NCI-H510A treated with DMSO at 0.1 percent for 48 hours (cell line): ENCODE measurements around the gene MAT2B.

ENCODE experiments used
- DNase-seq: peaks from one replicate; lab custom pipeline; 2025; lab: John Stamatoyannopoulos, UW

Gene MAT2B

DNA sequence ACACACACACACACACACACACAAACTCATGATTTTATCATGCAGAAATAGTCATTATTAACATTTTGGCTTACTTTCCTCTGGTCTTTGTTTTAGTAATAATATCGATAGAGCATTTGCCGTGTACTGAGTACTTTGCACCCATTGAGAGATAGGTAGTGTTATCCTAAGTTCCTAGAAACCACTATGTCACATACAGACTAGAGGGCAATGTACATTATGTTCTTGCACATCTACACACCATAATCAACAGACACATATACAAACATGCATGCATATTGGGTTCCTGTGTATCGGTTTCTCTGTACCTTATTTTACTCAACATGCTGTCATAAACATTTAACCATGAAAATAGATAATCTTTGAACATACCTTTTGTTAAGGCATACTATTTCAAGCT is 45.7 kb downstream of the MAT2B start:
- DNase-seq, result no peak

DNA sequence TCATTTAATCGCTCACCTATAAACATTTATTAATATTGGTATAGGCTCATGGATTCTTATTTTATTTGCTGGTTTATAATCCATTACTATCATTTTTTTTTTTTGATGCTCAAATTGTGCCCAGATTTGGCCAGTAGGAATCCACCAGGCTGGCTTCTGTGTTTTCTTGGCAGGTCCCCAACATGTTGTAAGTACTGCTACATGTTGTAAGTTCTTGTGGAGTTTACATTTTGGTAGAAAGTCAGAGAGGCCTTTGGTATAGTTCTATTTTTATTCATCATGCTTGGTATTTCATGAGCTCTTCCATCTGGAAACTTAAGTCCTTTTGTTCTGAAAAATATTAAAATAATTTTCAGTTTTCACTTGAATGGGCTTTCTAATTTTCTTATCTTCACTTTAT is 47.1 kb downstream of the MAT2B start:
- no peak for DNase-seq

DNA sequence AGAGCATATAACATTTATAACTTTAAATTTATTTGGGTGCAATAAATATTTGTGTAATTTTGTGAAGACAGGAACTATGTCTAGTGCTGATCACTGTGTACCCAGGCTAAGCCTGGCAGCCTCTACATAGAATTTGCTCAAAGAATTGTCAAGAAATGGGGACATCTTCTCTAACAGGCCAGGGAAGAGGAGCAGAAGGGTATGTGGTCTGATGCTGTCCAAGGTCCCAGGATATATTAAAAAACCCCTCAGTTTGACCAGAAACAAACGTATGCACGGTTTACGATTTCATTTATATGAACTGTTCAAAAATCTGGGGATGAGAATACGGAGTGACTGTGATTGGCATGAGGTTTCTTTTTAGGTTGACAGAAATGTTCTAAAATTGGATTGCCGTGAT is 55.9 kb downstream of the MAT2B start:
- no peak for DNase-seq

DNA sequence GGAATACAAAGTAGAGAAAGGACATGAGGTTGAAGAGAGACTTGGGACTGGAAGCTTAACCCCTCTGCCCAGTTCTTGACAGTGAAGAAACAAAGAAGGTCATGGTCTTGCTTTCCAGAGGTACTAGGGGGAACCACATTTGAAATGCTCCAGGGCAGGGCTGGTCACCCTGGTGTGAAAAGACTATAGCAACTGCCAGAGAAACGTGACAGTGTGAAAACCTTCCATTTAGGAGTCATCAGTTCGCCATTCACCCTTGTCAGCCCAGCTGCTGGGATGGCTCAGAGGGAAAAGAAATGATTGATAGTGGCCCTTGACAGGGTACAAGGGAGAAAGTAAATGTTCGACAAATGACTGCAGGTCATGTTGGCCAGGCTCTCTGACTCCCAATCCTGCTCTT is 56.7 kb downstream of the MAT2B start:
- no peak for DNase-seq

DNA sequence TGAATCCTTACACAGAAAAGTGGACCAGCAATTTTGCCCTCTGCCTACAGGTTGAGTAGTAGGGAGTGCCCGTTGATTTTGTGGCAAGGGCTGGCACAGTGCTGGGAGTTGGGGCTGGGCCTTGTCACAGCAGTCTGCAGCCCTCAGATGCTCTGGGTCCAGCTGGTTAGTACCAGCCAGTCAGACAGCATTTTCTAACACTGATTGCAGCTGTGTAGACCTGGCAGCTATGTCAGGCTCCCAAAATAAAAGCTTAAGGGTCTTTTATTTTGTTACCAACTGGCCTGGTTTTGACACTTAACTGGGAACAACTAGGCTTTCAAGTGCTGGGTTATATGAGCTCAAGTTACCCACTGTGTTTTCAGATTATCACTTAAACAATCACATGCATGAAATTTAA is 57.7 kb downstream of the MAT2B start:
- DNase-seq, result no peak

DNA sequence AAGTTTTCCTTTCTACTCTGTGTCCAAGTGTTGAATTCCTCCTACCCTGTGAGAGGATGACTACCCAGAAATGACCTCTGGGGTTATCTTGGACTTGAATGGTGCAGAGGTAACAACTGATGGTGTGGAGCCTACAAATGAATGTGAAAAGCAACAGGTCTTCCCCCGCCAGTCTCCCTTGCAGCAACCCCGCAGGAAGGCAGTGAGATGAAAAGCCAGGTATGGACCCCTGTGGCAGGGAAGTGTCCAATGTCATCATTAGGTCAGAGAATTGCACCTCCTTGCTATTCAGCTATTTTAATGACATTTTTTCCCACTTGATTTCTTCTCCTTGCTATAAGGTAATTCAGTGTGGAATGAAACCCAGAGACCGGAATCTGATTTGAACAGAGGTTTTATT is 58.5 kb downstream of the MAT2B start:
- no peak for DNase-seq

DNA sequence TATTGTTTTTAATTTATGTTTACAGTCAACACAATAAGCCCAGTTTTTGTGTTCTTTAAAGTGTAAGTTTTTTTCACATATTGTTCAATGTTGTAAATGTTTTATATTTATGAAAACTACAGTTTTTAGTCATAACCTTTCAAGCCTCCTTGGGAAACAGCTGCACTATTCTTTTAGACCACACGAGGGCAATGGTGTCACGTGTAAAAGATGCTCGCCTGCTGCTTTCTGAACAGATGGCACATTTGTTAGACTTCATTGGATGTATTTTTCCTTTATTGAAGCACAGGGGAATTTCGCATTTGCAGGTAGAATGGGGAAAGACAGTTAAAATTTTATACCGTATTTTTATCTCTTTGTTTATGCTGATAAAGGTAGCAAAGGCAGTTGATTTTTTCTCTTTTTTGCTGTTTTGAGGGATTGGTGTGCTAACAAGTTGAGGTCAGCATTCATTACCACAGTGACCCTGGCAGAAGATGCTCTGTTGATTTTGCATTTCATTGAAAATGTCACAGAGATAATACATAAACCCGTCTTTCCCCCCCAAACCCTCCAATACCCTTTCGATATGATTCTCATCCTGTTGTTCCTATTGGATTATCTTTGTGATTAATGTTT is 59.0 kb downstream of the MAT2B start:
- DNase-seq, result peak; percentile 13

DNA sequence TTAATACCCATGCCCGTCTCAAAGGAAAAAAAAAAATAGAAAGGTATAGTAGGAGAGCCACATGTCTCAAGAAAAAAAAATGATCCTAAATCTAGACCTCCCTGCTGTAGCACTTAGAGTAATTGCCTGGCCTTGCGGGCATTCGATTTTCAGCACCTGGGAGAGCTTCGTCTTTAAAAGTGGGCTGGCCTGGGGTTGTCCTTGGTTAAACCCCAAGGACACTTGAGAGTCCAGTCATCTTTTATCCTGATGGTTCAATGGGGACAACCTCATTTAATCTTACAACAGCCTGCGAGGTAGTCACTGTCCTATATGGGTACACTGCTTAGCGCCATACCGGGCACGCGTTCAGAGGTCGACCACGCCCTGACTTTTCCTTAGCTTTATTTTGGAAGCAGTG is 60.1 kb downstream of the MAT2B start:
- no peak for DNase-seq

DNA sequence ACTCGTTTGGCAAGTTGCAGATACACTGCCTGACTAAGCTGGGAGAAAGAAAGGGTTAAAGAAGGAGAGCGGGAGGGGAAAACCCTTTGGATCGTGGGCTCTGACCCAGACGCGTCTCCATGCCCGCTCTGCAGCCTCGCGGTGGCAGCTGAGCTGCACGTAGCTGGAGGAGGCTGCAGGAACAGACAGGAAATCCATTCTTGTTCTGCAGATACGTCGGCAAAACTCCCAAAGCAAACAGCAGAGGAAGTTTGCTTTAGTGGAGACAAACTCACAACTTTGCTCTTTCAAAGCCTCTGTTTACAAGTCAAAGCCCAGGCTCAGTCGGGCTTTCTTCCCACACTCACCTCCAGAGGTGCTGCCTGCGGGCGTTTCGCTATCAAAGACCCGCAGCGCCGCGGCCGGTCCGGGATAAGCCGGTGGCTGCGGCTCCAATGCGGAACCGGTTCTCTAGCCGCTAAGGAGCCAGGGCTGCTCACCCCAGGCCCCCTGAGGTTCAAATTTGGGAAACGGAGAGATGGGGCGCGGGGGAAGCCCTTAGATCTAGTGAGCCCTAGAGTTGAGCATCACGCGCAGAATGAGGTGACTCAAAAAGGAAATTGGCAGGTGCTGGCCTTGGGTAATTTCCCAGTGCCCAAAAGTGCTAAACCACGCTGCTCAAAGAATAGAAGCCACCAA is 60.7 kb downstream of the MAT2B start:
- peak; percentile 3 for DNase-seq

DNA sequence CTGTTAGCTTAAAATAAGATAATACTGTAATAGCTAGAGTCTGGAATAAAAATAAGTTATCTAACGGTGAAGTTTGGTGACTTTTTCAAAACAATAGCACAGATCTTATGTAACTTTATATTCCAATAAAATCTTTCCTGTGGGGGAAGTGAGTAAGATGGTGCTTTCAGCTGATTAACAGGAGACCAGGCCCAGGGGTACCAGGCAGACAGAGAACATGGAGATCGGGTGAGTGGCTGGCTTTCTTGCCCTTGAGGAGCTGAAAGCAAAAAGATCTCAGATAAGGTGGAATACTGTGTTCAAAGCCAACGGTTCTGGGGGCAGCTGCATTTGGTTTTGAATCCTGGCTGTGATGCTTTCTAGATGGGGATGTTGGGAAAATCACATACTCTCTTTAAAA is 61.3 kb downstream of the MAT2B start:
- DNase-seq, result no peak

DNA sequence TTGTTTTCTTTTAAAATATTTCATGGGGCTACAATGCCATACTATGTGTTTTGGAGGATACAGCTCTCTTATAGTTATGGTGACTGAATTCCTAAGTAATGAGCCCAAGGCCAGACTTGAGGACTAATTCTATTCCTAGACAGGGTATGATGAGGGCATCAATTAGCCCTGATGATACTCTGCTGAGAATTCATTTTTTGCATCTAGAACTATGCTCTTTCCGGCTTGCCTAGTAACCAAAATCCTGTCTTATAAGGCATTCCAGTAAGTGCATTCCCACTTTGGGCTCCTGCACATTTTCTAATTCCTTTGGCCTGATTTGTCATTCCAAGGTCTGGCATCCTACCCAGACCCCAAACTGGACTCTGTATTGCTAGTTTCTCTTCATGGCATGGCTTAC is 62.4 kb downstream of the MAT2B start:
- no peak for DNase-seq
